Testis (tissue), 3 donors: ENCODE data around the gene TGFBR3. TPM values are rescaled to one million over a fixed set of nuclear protein-coding genes. Genes with fewer than 3 reads are reported as not detected.

Experiments
- DNase-seq: peaks from one replicate; pipeline ENCODE4 v3.0.0-alpha.2; 2019
- H3K27ac ChIP-seq, 2 donors: fragments of 200-600 bp; sonication (generic); one replicate each; pipeline ENCODE4 v1.5.1; 2019
- H3K27me3 ChIP-seq: fragments of 200-600 bp; sonication (generic); one replicate; pipeline ENCODE4 v1.5.1; 2019
- H3K36me3 ChIP-seq: fragments of 200-600 bp; sonication (generic); one replicate; pipeline ENCODE4 v1.5.1; 2017; ENCODE audit warnings: low read depth; ENCODE audit errors: missing control alignments
- H3K4me1 ChIP-seq: fragments of 200-600 bp; sonication (generic); one replicate; pipeline ENCODE4 v1.5.1; 2019
- H3K4me3 ChIP-seq, 2 donors: fragments of 200-600 bp; sonication (generic); one replicate each; pipeline ENCODE4 v1.5.1; 2017 to 2019
- H3K9me3 ChIP-seq: fragments of 200-600 bp; sonication (generic); one replicate; pipeline ENCODE4 v1.5.1; 2017
- CTCF ChIP-seq, 3 experiments: fragments of 450-650 bp in 2 of 3; fragments of 200-600 bp in 1 of 3; sonication (generic) in 1 of 3; IDR thresholded peaks; one replicate each; pipeline ENCODE4 v1.5.1; 2016 to 2019; ENCODE audit warnings: antibody characterized with exemption in 3 of 3, mild to moderate bottlenecking in 2 of 3, moderate library complexity in 1 of 3
- POLR2A ChIP-seq: fragments of 450-650 bp; IDR thresholded peaks from one replicate; pipeline ENCODE4 v1.6.1; 2017; ENCODE audit warnings: antibody characterized with exemption, mild to moderate bottlenecking, moderate library complexity
- WGBS, 2 donors: methylation state at CpG; one replicate each; pipeline ENCODE4 v1.1.5; 2018; 5-methylcytosine and 5-hydroxymethylcytosine counted together
- intact Hi-C: fragments of 100-400 bp; cut with DNase I; formaldehyde crosslinking; loops from one replicate; pipeline ENCODE4 v1.15.1; 2023; ENCODE audit warnings: low total_unique reads
- polyA plus RNA-seq: library from polyadenylated mRNA; stranded (reverse); fragments of 350-450 nt; fragmentation: Illumina TruSeq; extraction: RNeasy Lipid Tissue Mini Kit (QIAGEN cat#74804); gene quantifications from one replicate; pipeline ENCODE4 v1.2.3, GENCODE V29; 2014; ENCODE audit warnings: low read depth, low replicate concordance; ENCODE audit not compliant: insufficient read depth
- total RNA-seq, 2 donors: library from RNA; depleted of rRNA; stranded (reverse); fragments of >200 nt; gene quantifications; one replicate each; pipeline ENCODE4 v1.2.3, GENCODE V29; 2016

Gene TGFBR3
- total and polyA plus RNA-seq, 3 donors from 2014 or later = 24.0 to 37.2 (median 34.7) TPM

- no peaks in the 10 kb centered on the region for H3K9me3 ChIP-seq
- TF ChIP-seq POLR2A (no peak), CTCF (IDR thresholded peaks at IDR 0.05) (no peak)
- H3K27me3 ChIP-seq = no peaks in the 10 kb centered on the region
- H3K36me3 ChIP-seq = no peaks in the 10 kb centered on the region
- no peak for DNase-seq
- H3K27ac ChIP-seq = no peak overlapping the region
- no peak overlapping the region for H3K4me3 ChIP-seq
- intact Hi-C loops = no loop called here
- no peaks in the 10 kb centered on the region for H3K4me1 ChIP-seq
These were observed 225.2 kb downstream of the TGFBR3 start for GRCh38 chr1:91660708-91661107.

- no peak overlapping the region for H3K4me3 ChIP-seq
- H3K4me1 ChIP-seq = peaks cover 11% of the 10 kb centered on the region
- DNase-seq = no peak
- H3K36me3 ChIP-seq = no peaks in the 10 kb centered on the region
- H3K27me3 ChIP-seq = no peaks in the 10 kb centered on the region
- no peaks in the 10 kb centered on the region for H3K9me3 ChIP-seq
- TF ChIP-seq POLR2A (no peak), CTCF (IDR thresholded peaks at IDR 0.05) (no peak)
- no peak overlapping the region for H3K27ac ChIP-seq
- intact Hi-C loops = no loop called here
- WGBS, 2 donors = 73 to 97% methylated on average over 3 to 5 of the region's 5 CpGs
These were observed 230.0 kb downstream of the TGFBR3 start for GRCh38 chr1:91655912-91656449.

GRCh38 chr1:91653183-91653582, 232.8 kb downstream of the TGFBR3 start:
- no peak for DNase-seq
- Histone ChIP-seq H3K27ac (no peak overlapping the region), H3K4me1 (peaks cover 19% of the 10 kb centered on the region), H3K27me3 (no peaks in the 10 kb centered on the region), H3K36me3 (no peaks in the 10 kb centered on the region), H3K4me3 (no peak overlapping the region), H3K9me3 (no peaks in the 10 kb centered on the region)
- 88 to 98% methylated on average over 1 of the region's 1 CpG for WGBS, 2 donors
- intact Hi-C loops = no loop called here
- TF ChIP-seq CTCF (IDR thresholded peaks at IDR 0.05) (no peak), POLR2A (no peak)

- Histone ChIP-seq H3K4me3 (no peak overlapping the region), H3K4me1 (peaks cover 19% of the 10 kb centered on the region), H3K36me3 (no peaks in the 10 kb centered on the region), H3K27ac (peak overlapping the region; percentile 66 to 80), H3K27me3 (no peaks in the 10 kb centered on the region), H3K9me3 (no peaks in the 10 kb centered on the region)
- WGBS, 2 donors = 39 to 47% methylated on average over 5 of the region's 5 CpGs
- peak; percentile 51 for DNase-seq
- intact Hi-C loops = no loop called here
- no peak for TF ChIP-seq CTCF (IDR thresholded peaks at IDR 0.05)
- TF ChIP-seq POLR2A = no peak
These were observed 234.3 kb downstream of the TGFBR3 start for GRCh38 chr1:91651661-91652071.

GRCh38 chr1:91651243-91651642, 234.7 kb downstream of the TGFBR3 start:
- intact Hi-C loops = no loop called here

More at GRCh38 chr1:91651243-91651642, 234.7 kb downstream of the TGFBR3 start:
- no peak for DNase-seq
- Histone ChIP-seq H3K27me3 (no peaks in the 10 kb centered on the region), H3K4me1 (peaks cover 19% of the 10 kb centered on the region), H3K36me3 (no peaks in the 10 kb centered on the region), H3K9me3 (no peaks in the 10 kb centered on the region), H3K4me3 (no peak overlapping the region), H3K27ac (peak overlapping the region; percentile 66 to 80)
- WGBS, 2 donors = 57 to 60% methylated on average over 4 of the region's 4 CpGs
- TF ChIP-seq CTCF (IDR thresholded peaks at IDR 0.05) = no peak
- TF ChIP-seq POLR2A = no peak
